H1 (cell line): ENCODE results near the gene COX5B.

Experiments used
- HDAC6 ChIP-seq: IDR thresholded peaks from one replicate; pipeline ENCODE4 v1.7.1; 2012; ENCODE audit warnings: low read depth, mild to moderate bottlenecking, inconsistent platforms, low read length, moderate library complexity
- JUND ChIP-seq: IDR thresholded peaks from 2 replicates; pipeline ENCODE4 v1.6.1; 2011; ENCODE audit warnings: mild to moderate bottlenecking, improper control_type of control experiment, low read length
- POLR2A ChIP-seq, 2 experiments: IDR thresholded peaks; 1 replicate in 1 of 2; 2 replicates in 1 of 2; pipeline ENCODE4 v1.6.1; 2011; ENCODE audit warnings: low read depth in 2 of 2, low read length in 2 of 2, mild to moderate bottlenecking in 2 of 2; ENCODE audit errors: control extremely low read depth in 1 of 2
- POLR2AphosphoS5 ChIP-seq: IDR thresholded peaks from 2 replicates; pipeline ENCODE4 v1.6.1; 2011; ENCODE audit warnings: low read depth, low read length
- RNF2 ChIP-seq: fragments of 200-900, 300-1000 bp; sonication (generic); IDR thresholded peaks from 2 replicates; pipeline ENCODE4 v1.7.1; 2016; ENCODE audit warnings: borderline replicate concordance, low read depth, mild to moderate bottlenecking, antibody characterized with exemption, low read length; ENCODE audit not compliant: poor library complexity, severe bottlenecking; ENCODE audit errors: missing control alignments
- SIRT6 ChIP-seq: IDR thresholded peaks from one replicate; pipeline ENCODE4 v1.7.1; 2012; ENCODE audit warnings: low read length, inconsistent platforms
- SRF ChIP-seq: IDR thresholded peaks from 2 replicates; pipeline ENCODE4 v1.6.1; 2011; ENCODE audit warnings: mild to moderate bottlenecking, low read depth, low read length, moderate library complexity
- TF ChIP-seq, protein P1 (sequence below), 3 experiments: IDR thresholded peaks; 1 replicate in 2 of 3; 2 replicates in 1 of 3; pipeline versions ENCODE4 v1.5.1 to v1.6.1; 2011; ENCODE audit warnings: low read length in 3 of 3, mild to moderate bottlenecking in 3 of 3, inconsistent platforms in 2 of 3, low read depth in 1 of 3, moderate library complexity in 1 of 3; ENCODE audit not compliant: insufficient read depth in 1 of 3; ENCODE audit errors: control extremely low read depth in 1 of 3

DNA sequence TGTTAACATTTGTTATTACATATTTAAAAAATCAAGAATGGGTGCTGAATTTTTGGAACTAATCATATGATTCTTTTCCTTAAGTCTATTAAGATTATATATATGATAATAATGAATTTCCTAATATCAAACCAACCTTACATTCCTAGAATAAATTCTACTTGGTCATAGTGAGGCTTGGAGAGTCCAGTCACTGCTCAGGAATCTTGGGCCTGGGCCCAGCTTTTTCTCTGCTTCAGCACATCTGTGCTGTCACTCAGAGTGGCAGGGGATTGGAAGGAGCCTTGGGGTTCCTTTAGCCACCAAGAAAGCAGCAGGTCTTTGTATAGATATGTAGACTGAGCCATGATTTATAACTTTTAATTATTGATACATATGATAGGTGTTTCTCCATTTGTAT lies 47.6 kb downstream of the COX5B start:
- TF ChIP-seq, protein P1, sequence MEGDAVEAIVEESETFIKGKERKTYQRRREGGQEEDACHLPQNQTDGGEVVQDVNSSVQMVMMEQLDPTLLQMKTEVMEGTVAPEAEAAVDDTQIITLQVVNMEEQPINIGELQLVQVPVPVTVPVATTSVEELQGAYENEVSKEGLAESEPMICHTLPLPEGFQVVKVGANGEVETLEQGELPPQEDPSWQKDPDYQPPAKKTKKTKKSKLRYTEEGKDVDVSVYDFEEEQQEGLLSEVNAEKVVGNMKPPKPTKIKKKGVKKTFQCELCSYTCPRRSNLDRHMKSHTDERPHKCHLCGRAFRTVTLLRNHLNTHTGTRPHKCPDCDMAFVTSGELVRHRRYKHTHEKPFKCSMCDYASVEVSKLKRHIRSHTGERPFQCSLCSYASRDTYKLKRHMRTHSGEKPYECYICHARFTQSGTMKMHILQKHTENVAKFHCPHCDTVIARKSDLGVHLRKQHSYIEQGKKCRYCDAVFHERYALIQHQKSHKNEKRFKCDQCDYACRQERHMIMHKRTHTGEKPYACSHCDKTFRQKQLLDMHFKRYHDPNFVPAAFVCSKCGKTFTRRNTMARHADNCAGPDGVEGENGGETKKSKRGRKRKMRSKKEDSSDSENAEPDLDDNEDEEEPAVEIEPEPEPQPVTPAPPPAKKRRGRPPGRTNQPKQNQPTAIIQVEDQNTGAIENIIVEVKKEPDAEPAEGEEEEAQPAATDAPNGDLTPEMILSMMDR (IDR thresholded peaks at IDR 0.05; ENCODE audit: control extremely low read depth in 1 of 3, insufficient read depth in 1 of 3, low read depth in 1 of 3, low read length in 3 of 3), result no peak
- no peak for TF ChIP-seq POLR2AphosphoS5
- no peak for TF ChIP-seq JUND
- TF ChIP-seq SRF, result no peak
- no peak for TF ChIP-seq RNF2
- no peak for TF ChIP-seq HDAC6
- TF ChIP-seq SIRT6, result no peak
- TF ChIP-seq POLR2A (IDR thresholded peaks at IDR 0.05; ENCODE audit: control extremely low read depth in 1 of 2, low read depth in 2 of 2, low read length in 2 of 2), result no peak
